Activated naive CD4-positive, alpha-beta T cell treated with anti-CD3 and anti-CD28 coated beads, Interleukin-2, amount 10 ng/mL, durations not matched to agents 7 days and 5 days (primary cell): ENCODE results near the gene SLC25A30.
"Not testable (repeated sequence)": the region's sequence is repeated elsewhere in the genome, so short reads cannot be mapped to it uniquely, and the experiment has no call there.

Source experiments
- CTCF ChIA-PET: fragments of 350-600 bp; sonication (Branson Sonifier 250); formaldehyde crosslinking; loops from one replicate; lab custom pipeline; 2021; ENCODE audit warnings: antibody characterized with exemption; lab: Charles Lee
- DNase-seq: peaks from one replicate; pipeline ENCODE4 v3.0.0-alpha.2; 2020
- H3K27ac Mint-ChIP-seq: one replicate; pipeline ENCODE4 v1.8.0; 2021; ENCODE audit warnings: mild to moderate bottlenecking, moderate library complexity, mixed read lengths
- H3K27me3 Mint-ChIP-seq: one replicate; pipeline ENCODE4 v1.8.0; 2021; ENCODE audit warnings: mild to moderate bottlenecking, mixed read lengths
- H3K36me3 Mint-ChIP-seq: one replicate; pipeline ENCODE4 v1.8.0; 2021; ENCODE audit warnings: mixed read lengths
- H3K4me1 Mint-ChIP-seq: one replicate; pipeline ENCODE4 v1.8.0; 2021; ENCODE audit warnings: mixed read lengths
- H3K4me3 Mint-ChIP-seq: one replicate; pipeline ENCODE4 v1.8.0; 2021; ENCODE audit warnings: mild to moderate bottlenecking, moderate library complexity, mixed read lengths
- H3K9me3 Mint-ChIP-seq: one replicate; pipeline ENCODE4 v1.8.0; 2021; ENCODE audit warnings: mixed read lengths

Gene SLC25A30

DNA sequence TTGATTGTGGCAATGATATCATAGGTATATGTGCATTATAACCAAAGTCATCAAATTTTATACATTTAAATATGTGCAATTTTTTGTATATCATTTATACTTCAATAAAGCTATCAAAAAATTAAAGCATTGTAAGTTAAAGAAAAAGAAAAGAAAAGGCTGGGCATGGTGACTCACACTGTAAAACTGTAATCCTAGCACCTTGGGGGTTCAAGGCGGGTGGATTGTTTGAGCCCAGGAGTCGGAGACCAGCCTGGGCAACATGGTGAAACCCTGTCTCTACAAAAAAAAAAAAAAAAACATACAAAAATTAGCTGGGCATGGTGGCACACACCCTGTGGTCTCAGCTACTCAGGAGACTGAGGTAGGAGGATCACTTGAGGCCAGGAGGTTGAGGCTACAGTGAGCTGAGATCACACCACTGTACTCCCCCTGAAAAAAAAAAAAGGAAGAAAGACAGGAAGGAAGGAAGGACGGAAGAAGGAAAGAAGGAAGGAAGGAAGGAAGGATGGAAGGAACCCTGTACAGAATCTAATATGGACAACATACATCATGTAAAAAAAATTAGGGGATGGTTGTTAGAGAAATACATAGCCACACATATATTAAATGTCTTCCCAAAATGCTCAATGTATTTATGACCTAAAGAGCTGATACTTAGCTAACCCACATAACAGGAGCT lies 21.7 kb upstream of the SLC25A30 start:
- H3K4me1 Mint-ChIP-seq, result peaks cover 18% of the 10 kb centered on the region
- DNase-seq, result no peak
- no peak overlapping the region for H3K4me3 Mint-ChIP-seq
- no peak overlapping the region for H3K27ac Mint-ChIP-seq
- H3K9me3 Mint-ChIP-seq, result no peaks in the 10 kb centered on the region
- no peaks in the 10 kb centered on the region for H3K36me3 Mint-ChIP-seq
- peaks cover 6% of the 10 kb centered on the region for H3K27me3 Mint-ChIP-seq
- CTCF ChIA-PET, result no interaction called here

DNA sequence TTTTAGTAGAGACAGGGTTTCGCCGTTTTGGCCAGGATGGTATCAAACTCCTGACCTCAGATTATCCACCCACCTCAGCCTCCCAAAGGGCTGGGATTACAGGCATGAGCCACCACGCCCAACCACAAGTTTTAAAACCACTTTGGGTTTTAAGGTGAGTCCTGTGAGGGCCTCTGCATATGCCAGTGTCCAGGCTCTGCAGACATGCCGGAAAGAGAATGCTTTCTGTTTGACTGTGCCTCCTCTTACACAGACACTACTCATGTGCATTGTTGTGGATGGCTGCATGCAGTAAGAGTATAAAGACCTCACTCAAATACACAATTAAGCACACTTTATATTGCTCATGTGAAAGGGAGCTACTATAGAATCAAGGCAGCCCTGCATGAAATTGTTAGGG lies 20.8 kb upstream of the SLC25A30 start:
- no peak overlapping the region for H3K27ac Mint-ChIP-seq
- no peak for DNase-seq
- H3K36me3 Mint-ChIP-seq, result no peaks in the 10 kb centered on the region
- H3K27me3 Mint-ChIP-seq, result peaks cover 3% of the 10 kb centered on the region
- H3K4me3 Mint-ChIP-seq, result no peak overlapping the region
- CTCF ChIA-PET, result no interaction called here
- no peaks in the 10 kb centered on the region for H3K9me3 Mint-ChIP-seq
- H3K4me1 Mint-ChIP-seq, result peaks cover 18% of the 10 kb centered on the region

DNA sequence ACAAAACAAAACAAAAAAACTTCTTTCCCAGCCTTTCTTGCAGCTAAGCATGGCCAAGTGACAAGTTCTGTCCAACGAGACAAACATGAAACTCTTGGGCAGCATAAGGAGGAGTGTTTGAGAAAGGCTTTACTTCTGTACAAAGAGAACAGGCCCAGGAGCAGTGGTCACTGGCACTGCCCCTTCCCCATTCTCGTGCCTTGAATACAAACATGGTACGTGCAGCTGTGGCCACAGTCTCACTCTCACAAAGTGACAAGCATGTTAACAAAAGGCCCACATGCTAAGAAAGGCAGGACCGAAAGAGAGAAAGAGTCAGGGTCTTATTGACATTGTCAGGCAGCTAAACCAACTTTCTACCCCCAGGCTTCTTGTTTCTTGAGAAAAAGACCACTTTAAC lies 19.8 kb upstream of the SLC25A30 start:
- Mint-ChIP-seq H3K36me3 (no peaks in the 10 kb centered on the region), H3K27me3 (peaks cover 3% of the 10 kb centered on the region), H3K4me3 (no peak overlapping the region), H3K4me1 (peaks cover 18% of the 10 kb centered on the region), H3K27ac (no peak overlapping the region), H3K9me3 (no peaks in the 10 kb centered on the region)
- CTCF ChIA-PET, result interaction anchor here (0.8 to 1.7 kb wide), 2 partner anchors 10 to 66 kb away, joined by 3 to 8 read pairs; no protein-coding TSS in a partner anchor
- DNase-seq, result no peak

DNA sequence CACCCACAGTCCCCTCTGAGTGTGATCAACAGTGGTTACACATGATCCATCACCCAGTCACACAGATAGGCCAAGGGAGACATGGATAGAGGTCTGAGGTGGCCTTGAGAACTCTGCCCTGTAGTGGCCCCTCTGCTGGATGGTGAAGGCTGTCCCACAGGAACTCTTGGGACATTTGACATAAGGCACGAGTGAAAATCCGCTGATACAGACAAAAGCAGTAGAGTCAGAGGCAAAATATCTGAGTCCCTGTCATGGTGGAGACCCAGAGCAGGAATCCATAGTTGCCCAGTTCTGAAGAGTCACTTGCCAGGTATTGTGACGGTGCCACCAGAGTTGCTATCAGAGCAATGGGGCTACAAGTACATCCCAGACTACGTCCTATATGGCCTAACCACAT lies 18.8 kb upstream of the SLC25A30 start:
- H3K36me3 Mint-ChIP-seq, result no peaks in the 10 kb centered on the region
- peaks cover 3% of the 10 kb centered on the region for H3K27me3 Mint-ChIP-seq
- CTCF ChIA-PET, result interaction anchor here (1.7 kb wide), 1 partner anchor 11 kb away, joined by 8 read pairs; no protein-coding TSS in a partner anchor

DNA sequence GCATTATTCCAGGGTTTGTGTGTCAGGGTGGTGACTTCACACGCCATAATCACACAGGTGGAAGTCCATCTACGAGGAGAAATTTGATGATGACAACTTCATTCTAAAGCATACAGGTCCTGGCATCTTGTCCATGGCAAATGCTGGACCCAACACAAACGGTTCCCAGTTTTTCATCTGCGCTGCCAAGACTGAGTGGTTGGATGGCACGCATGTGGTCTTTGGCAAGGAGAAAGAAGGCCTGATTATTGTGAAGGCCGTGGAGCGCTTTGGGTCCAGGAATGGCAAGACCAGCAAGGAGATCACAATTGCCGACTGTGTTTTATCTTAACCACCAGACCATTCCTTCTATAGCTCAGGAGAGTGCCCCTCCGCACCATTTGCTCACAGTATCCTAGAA lies 18.2 kb upstream of the SLC25A30 start:
- no peak for DNase-seq
- Mint-ChIP-seq H3K27ac (no peak overlapping the region), H3K4me3 (no peak overlapping the region), H3K9me3 (no peaks in the 10 kb centered on the region), H3K36me3 (no peaks in the 10 kb centered on the region), H3K27me3 (peaks cover 3% of the 10 kb centered on the region), H3K4me1 (peaks cover 9% of the 10 kb centered on the region)
- CTCF ChIA-PET, result no interaction called here

More for the DNA sequence above, 18.8 kb upstream of the SLC25A30 start:
- no peak for DNase-seq
- Mint-ChIP-seq H3K4me1 (peaks cover 16% of the 10 kb centered on the region), H3K4me3 (no peak overlapping the region), H3K27ac (no peak overlapping the region), H3K9me3 (no peaks in the 10 kb centered on the region)

DNA sequence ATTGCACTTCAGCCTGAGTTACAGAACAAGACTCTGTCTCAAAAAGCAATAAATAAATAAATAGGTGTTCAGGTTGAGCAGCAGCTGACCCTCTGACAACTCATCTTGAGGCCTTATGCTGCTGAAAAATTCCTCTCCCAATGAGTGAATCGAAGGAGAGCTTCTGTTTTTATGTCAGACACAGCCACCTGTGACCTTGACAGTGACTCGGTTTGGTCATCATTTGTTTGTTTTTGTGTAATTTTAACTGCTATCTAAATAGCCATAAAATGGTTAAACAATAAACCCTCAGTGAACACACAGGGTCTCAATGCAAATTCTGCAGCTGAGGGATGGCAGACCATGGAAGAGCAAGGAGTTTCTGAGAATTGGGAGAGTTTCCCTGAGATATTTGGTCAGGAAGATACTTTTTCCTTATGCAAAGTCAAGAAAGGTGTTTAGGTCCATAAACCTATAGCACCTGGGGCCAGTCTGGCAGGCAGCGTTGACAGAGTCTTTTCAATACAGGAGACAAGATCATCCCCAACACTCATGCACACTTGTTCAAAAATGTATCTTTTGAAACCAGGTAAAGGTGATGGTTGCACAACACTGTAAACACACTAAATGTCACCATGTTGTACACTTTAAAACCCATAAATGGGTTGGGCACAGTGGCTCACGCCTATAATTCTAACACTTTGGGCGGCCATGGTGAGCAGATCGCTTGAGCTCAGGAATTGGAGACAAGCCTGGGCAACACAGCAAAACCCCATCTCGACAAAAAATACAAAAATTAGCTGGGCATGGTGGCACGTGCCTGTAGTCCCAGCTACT lies 16.6 kb upstream of the SLC25A30 start:
- Mint-ChIP-seq H3K27me3 (peaks cover 3% of the 10 kb centered on the region), H3K27ac (no peak overlapping the region), H3K4me1 (no peaks in the 10 kb centered on the region), H3K9me3 (no peaks in the 10 kb centered on the region), H3K4me3 (no peak overlapping the region), H3K36me3 (no peaks in the 10 kb centered on the region)
- no peak for DNase-seq
- CTCF ChIA-PET, result no interaction called here

DNA sequence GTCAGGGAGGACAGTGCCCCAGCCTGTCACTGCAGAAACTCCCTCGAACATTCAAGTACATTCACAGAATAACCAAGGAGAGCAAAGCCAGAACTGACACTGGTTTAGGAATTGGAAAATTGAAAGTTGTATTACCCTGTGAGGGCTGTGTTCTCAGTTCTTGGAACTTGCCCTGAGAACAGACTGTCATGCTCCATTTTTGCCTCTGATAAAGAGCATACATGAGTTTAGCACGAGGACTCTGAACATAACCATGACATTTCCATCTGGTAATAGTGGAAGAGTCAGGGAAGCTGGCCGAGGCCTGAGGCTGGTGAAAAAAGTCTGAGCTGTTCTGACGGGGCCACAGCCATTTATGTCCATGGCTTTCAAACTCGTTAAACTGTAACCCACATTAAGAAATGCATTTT lies 15.2 kb upstream of the SLC25A30 start:
- Mint-ChIP-seq H3K4me1 (no peaks in the 10 kb centered on the region), H3K27ac (no peak overlapping the region)

DNA sequence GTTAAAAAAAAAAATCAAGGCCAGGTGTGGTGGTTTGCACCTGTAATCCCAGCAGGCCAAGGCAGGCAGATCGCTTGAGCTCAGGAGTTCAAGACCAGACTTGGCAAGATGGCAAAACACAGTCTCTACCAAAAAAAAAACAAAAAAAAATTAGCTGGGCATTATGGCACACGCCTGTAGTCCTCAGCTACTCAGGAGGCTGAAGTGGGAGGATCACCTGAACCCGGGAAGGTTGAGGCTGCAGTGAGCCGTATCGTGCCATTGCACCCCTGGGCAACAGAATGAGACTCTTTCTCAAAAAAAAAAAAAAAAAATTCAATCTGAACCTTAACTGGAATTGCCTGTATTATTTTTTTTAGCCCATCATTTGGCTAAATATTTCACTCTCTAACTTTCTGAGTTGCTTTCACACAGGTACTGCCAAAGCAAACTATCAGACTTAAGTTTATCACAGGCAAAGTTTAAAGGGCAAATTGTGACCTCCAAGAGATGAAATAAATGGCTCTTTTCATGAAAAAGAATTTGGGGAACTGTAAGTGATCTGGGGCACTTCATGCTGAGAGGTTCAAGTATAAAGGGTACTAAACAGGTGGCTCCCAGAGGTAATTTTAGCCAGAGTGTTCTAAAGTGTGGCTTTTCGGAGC lies 14.7 kb upstream of the SLC25A30 start:
- CTCF ChIA-PET, result interaction anchor here (0.7 kb wide), 1 partner anchor 33 kb away, joined by 3 read pairs; no protein-coding TSS in a partner anchor
- H3K27me3 Mint-ChIP-seq, result peaks cover 3% of the 10 kb centered on the region
- H3K27ac Mint-ChIP-seq, result no peak overlapping the region
- H3K9me3 Mint-ChIP-seq, result no peaks in the 10 kb centered on the region
- H3K36me3 Mint-ChIP-seq, result no peaks in the 10 kb centered on the region
- H3K4me3 Mint-ChIP-seq, result no peak overlapping the region
- H3K4me1 Mint-ChIP-seq, result no peaks in the 10 kb centered on the region
- DNase-seq, result no peak

More for the DNA sequence above, 15.2 kb upstream of the SLC25A30 start:
- Mint-ChIP-seq H3K36me3 (no peaks in the 10 kb centered on the region), H3K9me3 (no peaks in the 10 kb centered on the region), H3K4me3 (no peak overlapping the region), H3K27me3 (peaks cover 3% of the 10 kb centered on the region)
- CTCF ChIA-PET, result no interaction called here
- no peak for DNase-seq

DNA sequence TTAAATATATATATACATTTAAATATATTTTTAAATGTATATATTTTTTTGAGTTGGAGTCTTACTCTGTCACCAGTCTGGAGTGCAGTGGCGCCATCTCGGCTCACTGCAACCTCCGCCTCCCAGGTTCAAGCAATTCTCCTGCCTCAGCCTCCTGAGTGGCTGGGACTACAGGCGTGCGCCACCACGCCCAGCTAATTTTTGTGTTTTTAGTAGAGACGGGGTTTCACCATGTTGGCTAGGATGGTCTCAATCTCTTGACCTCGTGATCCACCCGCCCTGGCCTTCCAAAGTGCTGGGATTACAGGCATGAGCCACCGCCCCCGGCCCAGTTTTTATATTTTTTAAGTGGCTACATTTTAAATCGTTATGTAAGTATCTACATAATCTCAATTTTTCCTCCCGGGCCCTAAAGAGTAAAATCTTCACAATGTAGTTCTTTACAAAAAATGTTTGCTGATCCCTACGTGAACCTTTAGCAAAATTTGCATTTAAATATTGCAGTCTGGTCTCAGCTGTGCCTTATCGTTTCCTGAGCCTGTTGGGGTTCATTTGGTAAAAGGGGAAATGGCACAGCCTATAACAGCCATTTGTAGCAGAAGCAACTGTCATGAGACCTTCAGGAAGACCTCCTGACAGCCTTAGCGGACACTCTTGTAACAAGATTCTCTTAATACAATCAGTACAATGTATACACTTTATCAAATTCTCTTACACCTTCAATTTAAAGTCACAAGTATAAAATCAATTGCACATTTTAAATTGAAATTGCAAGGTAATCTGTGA lies 8.1 kb upstream of the SLC25A30 start:
- H3K4me1 Mint-ChIP-seq, H3K27me3 Mint-ChIP-seq, H3K27ac Mint-ChIP-seq, H3K4me3 Mint-ChIP-seq, H3K36me3 Mint-ChIP-seq, H3K9me3 Mint-ChIP-seq: not testable (repeated sequence)
- CTCF ChIA-PET, result interaction anchor here (1.4 kb wide), 1 partner anchor 38 kb away, joined by 3 read pairs; the partner anchor contains the start of gene COG3
- peak; percentile 33 for DNase-seq

DNA sequence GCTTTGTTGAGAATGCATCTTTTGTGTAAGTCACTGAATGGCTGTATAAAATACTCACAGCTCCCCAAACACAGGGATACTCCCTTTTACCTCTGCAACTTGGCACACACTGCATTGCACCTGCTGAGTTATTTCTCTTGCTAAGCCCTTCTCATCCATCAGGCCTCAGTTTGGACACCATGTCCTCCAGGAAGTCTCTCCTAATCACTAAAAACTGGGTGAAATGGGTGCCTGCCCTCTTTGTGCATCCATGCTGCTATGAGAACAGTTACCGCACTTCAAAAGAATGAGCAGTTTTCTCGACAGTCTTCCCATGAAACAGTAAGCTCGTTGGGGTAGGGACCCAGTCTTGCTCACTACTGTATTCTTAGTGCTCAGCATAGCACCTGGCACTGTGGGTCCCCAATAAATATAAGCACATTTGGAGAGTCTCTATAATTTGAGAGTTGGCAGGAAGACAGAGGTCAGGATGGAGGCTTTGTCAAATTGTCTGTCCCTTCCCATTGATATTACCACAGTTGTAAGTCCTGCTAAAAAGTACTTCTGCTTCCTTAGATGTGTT lies 4.6 kb upstream of the SLC25A30 start:
- DNase-seq, result no peak
- Mint-ChIP-seq H3K36me3 (peaks cover 2% of the 10 kb centered on the region), H3K9me3 (no peaks in the 10 kb centered on the region), H3K4me1 (peaks cover 4% of the 10 kb centered on the region), H3K27me3 (no peaks in the 10 kb centered on the region), H3K4me3 (no peak overlapping the region), H3K27ac (no peak overlapping the region)
- CTCF ChIA-PET, result no interaction called here

DNA sequence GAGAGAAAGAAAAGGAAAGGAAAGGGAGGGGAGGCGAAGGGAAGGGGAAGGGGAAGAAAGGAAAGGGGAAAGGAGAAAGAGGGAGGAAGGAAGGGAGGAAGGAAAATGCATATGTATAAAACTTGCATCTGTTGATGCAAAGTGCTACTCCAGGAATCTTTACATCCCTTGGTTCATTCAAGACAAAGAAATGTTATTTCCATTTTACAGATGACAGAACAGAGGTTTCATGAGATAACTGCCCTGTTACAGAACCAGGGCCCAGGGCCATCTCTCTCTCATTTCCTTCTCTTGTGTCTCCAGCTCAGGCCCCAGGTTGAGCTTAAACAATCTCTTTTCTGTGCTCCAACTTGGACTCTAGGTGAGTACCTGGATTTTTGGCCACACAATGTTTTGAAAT lies 1.8 kb upstream of the SLC25A30 start:
- Mint-ChIP-seq H3K4me3 (no peak overlapping the region), H3K4me1 (peaks cover 14% of the 10 kb centered on the region), H3K36me3 (peaks cover 2% of the 10 kb centered on the region), H3K27me3 (no peaks in the 10 kb centered on the region), H3K9me3 (no peaks in the 10 kb centered on the region), H3K27ac (no peak overlapping the region)
- CTCF ChIA-PET, result interaction anchor here (4.9 kb wide), 1 partner anchor 24 kb away, joined by 23 read pairs; no protein-coding TSS in a partner anchor
- DNase-seq, result no peak

DNA sequence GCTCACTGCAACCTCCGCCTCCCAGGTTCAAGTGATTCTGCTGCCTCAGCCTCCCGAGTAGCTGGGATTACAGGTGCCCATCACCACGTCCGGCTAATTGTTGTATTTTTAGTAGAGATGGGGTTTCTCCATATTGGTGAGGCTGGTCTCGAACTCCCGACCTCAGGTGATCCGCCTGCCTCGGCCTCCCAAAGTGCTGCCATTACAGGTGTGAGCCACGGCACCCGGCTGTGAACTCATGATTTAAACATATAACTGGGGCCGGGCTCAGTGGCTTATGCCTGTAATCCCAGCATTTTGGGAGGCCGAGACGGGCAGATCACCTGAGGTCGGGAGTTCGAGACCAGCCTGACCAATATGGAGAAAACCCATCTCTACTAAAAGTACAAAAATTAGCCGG lies 1.2 kb upstream of the SLC25A30 start:
- H3K27me3 Mint-ChIP-seq, H3K36me3 Mint-ChIP-seq, DNase-seq, H3K9me3 Mint-ChIP-seq: not testable (repeated sequence)
- Mint-ChIP-seq H3K27ac (peak overlapping the region; percentile 28), H3K4me1 (peaks cover 18% of the 10 kb centered on the region), H3K4me3 (peak overlapping the region; percentile 35)
- CTCF ChIA-PET, result interaction anchor here (4.9 kb wide), 1 partner anchor 24 kb away, joined by 23 read pairs; no protein-coding TSS in a partner anchor

DNA sequence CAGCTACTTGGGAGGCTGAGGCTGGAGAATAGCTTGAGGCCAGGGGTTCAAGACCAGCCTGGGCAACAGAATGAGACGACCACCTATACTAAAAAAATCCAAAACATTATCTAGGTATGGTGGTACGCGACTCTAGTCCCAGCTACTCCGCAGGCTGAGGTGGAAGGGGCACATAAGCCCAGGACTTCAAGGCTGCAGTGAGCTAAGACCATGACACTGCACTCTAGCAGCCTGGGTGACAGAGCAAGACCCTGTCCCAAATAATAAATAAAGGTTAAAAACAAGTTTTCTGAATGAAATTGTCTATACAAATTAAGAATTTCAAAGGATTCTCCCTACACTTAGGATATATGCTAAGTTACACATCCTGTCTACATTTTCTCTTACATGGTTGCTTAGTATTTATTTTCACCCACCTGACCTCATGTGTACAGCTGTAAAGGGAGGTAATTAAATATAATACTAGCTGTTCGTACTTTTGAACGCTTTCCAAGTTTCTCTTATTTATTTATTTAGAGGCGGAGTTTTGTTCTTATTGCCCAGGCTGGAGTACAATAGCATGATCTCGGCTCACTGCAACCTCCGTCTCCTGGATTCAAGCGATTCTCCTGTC lies 1.6 kb downstream of the SLC25A30 start:
- H3K27me3 Mint-ChIP-seq, result no peaks in the 10 kb centered on the region
- DNase-seq, result no peak

More for the DNA sequence above, 1.6 kb downstream of the SLC25A30 start:
- CTCF ChIA-PET, result interaction anchor here (0.6 to 4.9 kb wide), 6 partner anchors 10 to 49 kb away, joined by 3 to 23 read pairs (median 8); no protein-coding TSS in a partner anchor
- Mint-ChIP-seq H3K4me1 (peaks cover 25% of the 10 kb centered on the region), H3K9me3 (no peaks in the 10 kb centered on the region), H3K27ac (peak overlapping the region; percentile 99), H3K36me3 (peaks cover 2% of the 10 kb centered on the region), H3K4me3 (peak overlapping the region; percentile 92)
